ENCODE measurements around the gene HS3ST1.
"Not testable (repeated sequence)": the region's sequence is repeated elsewhere in the genome, so short reads cannot be mapped to it uniquely, and the experiment has no call there.

HS3ST1 gene

GRCh38 chr4:11404431-11404830, 24.3 kb downstream of the HS3ST1 start:
- no peak for DNase-seq (ENCODE audit: low read depth in 3 of 3)

GRCh38 chr4:11402192-11402591, 26.5 kb downstream of the HS3ST1 start:
- DNase-seq (ENCODE audit: low read depth in 3 of 3): no peak

GRCh38 chr4:11399461-11399971, 29.2 kb downstream of the HS3ST1 start:
- no peak for DNase-seq (ENCODE audit: low read depth in 3 of 3)

GRCh38 chr4:11397819-11398610, 30.7 kb downstream of the HS3ST1 start:
- no peak for DNase-seq (ENCODE audit: low read depth in 3 of 3)

- no peak for DNase-seq (ENCODE audit: low read depth in 3 of 3)
Observed at GRCh38 chr4:11397146-11397545, 31.5 kb downstream of the HS3ST1 start.

GRCh38 chr4:11393551-11393950, 35.1 kb downstream of the HS3ST1 start:
- DNase-seq (ENCODE audit: low read depth in 3 of 3): no peak

GRCh38 chr4:11384072-11384471, 44.6 kb downstream of the HS3ST1 start:
- not testable (repeated sequence) for DNase-seq (ENCODE audit: low read depth in 3 of 3)

- DNase-seq (ENCODE audit: low read depth in 3 of 3): no peak
Observed at GRCh38 chr4:11376571-11376970, 52.1 kb downstream of the HS3ST1 start.

- no peak for DNase-seq (ENCODE audit: low read depth in 3 of 3)
Observed at GRCh38 chr4:11376146-11376545, 52.5 kb downstream of the HS3ST1 start.

- no peak for DNase-seq (ENCODE audit: low read depth in 3 of 3)
Observed at GRCh38 chr4:11368701-11369115, 60.0 kb downstream of the HS3ST1 start.

- DNase-seq (ENCODE audit: low read depth in 3 of 3): no peak
Observed at GRCh38 chr4:11367371-11367770, 61.3 kb downstream of the HS3ST1 start.

GRCh38 chr4:11366859-11367258, 61.8 kb downstream of the HS3ST1 start:
- no peak for DNase-seq (ENCODE audit: low read depth in 3 of 3)

GRCh38 chr4:11365039-11365438, 63.7 kb downstream of the HS3ST1 start:
- DNase-seq (ENCODE audit: low read depth in 3 of 3): no peak

- no peak for DNase-seq (ENCODE audit: low read depth in 3 of 3)
Observed at GRCh38 chr4:11359591-11359990, 69.1 kb downstream of the HS3ST1 start.

- DNase-seq (ENCODE audit: low read depth in 3 of 3): no peak
Observed at GRCh38 chr4:11355226-11355625, 73.5 kb downstream of the HS3ST1 start.

GRCh38 chr4:11354531-11354930, 74.2 kb downstream of the HS3ST1 start:
- DNase-seq (ENCODE audit: low read depth in 3 of 3): no peak

GRCh38 chr4:11348449-11349088, 80.1 kb downstream of the HS3ST1 start:
- DNase-seq (ENCODE audit: low read depth in 3 of 3): no peak

GRCh38 chr4:11344916-11345315, 83.8 kb downstream of the HS3ST1 start:
- DNase-seq (ENCODE audit: low read depth in 3 of 3): no peak

GRCh38 chr4:11343536-11343935, 85.2 kb downstream of the HS3ST1 start:
- DNase-seq (ENCODE audit: low read depth in 3 of 3): no peak
